Esophagus (tissue), 2 donors: ENCODE data around the gene CAPRIN2. TPM values are rescaled to one million over a fixed set of nuclear protein-coding genes. Genes with fewer than 3 reads are reported as not detected.

Experiments used
- H3K27ac ChIP-seq, 2 donors: one replicate each; pipeline ENCODE4 v1.5.1; 2013; ENCODE audit warnings: low read depth in 2 of 2, mild to moderate bottlenecking in 2 of 2, inconsistent platforms in 1 of 2, low read length in 1 of 2, moderate library complexity in 1 of 2
- H3K27me3 ChIP-seq, 2 donors: one replicate each; pipeline ENCODE4 v1.6.1; 2013; ENCODE audit warnings: low read length in 2 of 2, control low read depth in 1 of 2, mild to moderate bottlenecking in 1 of 2; ENCODE audit not compliant: insufficient read depth in 2 of 2, control insufficient read depth in 1 of 2
- H3K36me3 ChIP-seq, 2 donors: one replicate each; pipeline ENCODE4 v1.6.1; 2013; ENCODE audit warnings: low read length in 1 of 2; ENCODE audit not compliant: control insufficient read depth in 2 of 2, insufficient read depth in 2 of 2
- H3K4me1 ChIP-seq, 2 donors: one replicate each; pipeline ENCODE4 v1.6.1; 2013; ENCODE audit warnings: low read length in 1 of 2; ENCODE audit not compliant: control insufficient read depth in 2 of 2, insufficient read depth in 2 of 2
- H3K4me3 ChIP-seq, 2 donors: one replicate each; pipeline ENCODE4 v1.5.1; 2013; ENCODE audit warnings: low read length in 2 of 2, mild to moderate bottlenecking in 2 of 2, low read depth in 1 of 2, moderate library complexity in 1 of 2
- H3K9me3 ChIP-seq, 2 donors: one replicate each; pipeline ENCODE4 v1.6.1; 2013; ENCODE audit warnings: mild to moderate bottlenecking in 2 of 2, low read depth in 1 of 2, low read length in 1 of 2, moderate library complexity in 1 of 2; ENCODE audit not compliant: control insufficient read depth in 2 of 2, insufficient read depth in 1 of 2
- whole genome bisulfite sequencing, 2 donors: extraction: QIAGEN DNeasy Blood & Tissue Kit; methylation state at CpG; one replicate each; pipeline ENCODE4 v1.1.7; 2013; 5-methylcytosine and 5-hydroxymethylcytosine counted together
- polyA plus RNA-seq, 2 donors: library from polyadenylated mRNA; stranded (reverse); fragments of 200-250 nt; gene quantifications; one replicate each; pipeline ENCODE4 v1.2.3, GENCODE V29; 2013
- donor health status: healthy with polysubstance abuse.
- donor health status: Bipolar disorder and iron deficiency.

CAPRIN2 gene
- polyA plus RNA-seq, 2 donors = 6.0 to 11.0 TPM

- Histone ChIP-seq H3K27ac (peak overlapping the region; percentile 70 to 84), H3K4me1 (no peaks in the 10 kb centered on the region), H3K4me3 (peak overlapping the region; percentile 87 to 91), H3K9me3 (no peaks in the 10 kb centered on the region), H3K27me3 (no peaks in the 10 kb centered on the region), H3K36me3 (no peaks in the 10 kb centered on the region)
- WGBS, 2 donors = 6 to 12% methylated on average over 6 of the region's 6 CpGs
Observed at GRCh38 chr12:30696103-30696408, 58.7 kb downstream of the CAPRIN2 start.

- WGBS, 2 donors = 0 to 1% methylated on average over 60 to 71 of the region's 71 CpGs
- Histone ChIP-seq H3K4me3 (peak within 1 kb of the TSS; percentile 87 to 91), H3K4me1 (no peaks in the 10 kb centered on the region), H3K27me3 (no peaks in the 10 kb centered on the region), H3K9me3 (no peaks in the 10 kb centered on the region), H3K36me3 (no peaks in the 10 kb centered on the region), H3K27ac (peak within 1 kb of the TSS; percentile 70 to 84)
Observed at GRCh38 chr12:30695199-30696102, 59.3 kb downstream of the CAPRIN2 start, which contains the start of gene IPO8. IPO8 (minus strand) TSS chr12:30695869; CDS start chr12:30695647, 222 bp downstream.

- H3K9me3 ChIP-seq = no peaks in the 10 kb centered on the region
- WGBS, 2 donors = 6 to 7% methylated on average over 16 of the region's 16 CpGs
Observed at GRCh38 chr12:30694412-30695198, 60.1 kb downstream of the CAPRIN2 start.

DNA sequence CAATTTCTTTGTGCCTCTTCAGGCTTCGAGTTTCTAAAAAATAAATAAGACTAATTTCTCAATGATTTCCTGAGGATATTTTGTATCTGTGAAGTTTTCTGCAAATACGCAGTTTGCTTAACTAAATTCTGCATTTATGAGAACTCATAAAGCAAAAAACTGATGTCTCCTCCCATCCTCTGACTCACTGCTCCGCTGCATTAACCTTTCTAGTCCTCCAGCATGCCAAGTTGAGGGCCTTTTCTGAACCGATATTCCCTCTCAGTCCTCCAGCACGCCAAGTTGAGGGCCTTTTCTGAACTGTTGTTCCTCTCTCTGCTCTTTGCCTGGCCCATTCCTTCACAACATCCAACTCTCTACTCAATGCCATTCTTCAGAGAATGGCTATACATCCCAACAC lies 62.3 kb downstream of the CAPRIN2 start:
- WGBS, 2 donors = 68 to 79% methylated on average over 5 of the region's 5 CpGs

More at GRCh38 chr12:30694412-30695198, 60.1 kb downstream of the CAPRIN2 start:
- Histone ChIP-seq H3K4me1 (no peaks in the 10 kb centered on the region), H3K27me3 (no peaks in the 10 kb centered on the region), H3K36me3 (no peaks in the 10 kb centered on the region), H3K27ac (peak overlapping the region in 1 of 2 donors; percentile 70), H3K4me3 (peak overlapping the region; percentile 87 to 91)

GRCh38 chr12:30691122-30691879 lies 63.5 kb downstream of the CAPRIN2 start:
- Histone ChIP-seq H3K27ac (no peak overlapping the region), H3K9me3 (no peaks in the 10 kb centered on the region), H3K4me3 (no peak overlapping the region), H3K27me3 (no peaks in the 10 kb centered on the region), H3K36me3 (no peaks in the 10 kb centered on the region), H3K4me1 (no peaks in the 10 kb centered on the region)
- 67 to 72% methylated on average over 4 of the region's 4 CpGs for WGBS, 2 donors

More for the DNA sequence above, 62.3 kb downstream of the CAPRIN2 start:
- Histone ChIP-seq H3K4me1 (no peaks in the 10 kb centered on the region), H3K27ac (no peak overlapping the region), H3K9me3 (no peaks in the 10 kb centered on the region), H3K4me3 (no peak overlapping the region), H3K36me3 (no peaks in the 10 kb centered on the region), H3K27me3 (no peaks in the 10 kb centered on the region)

- Histone ChIP-seq H3K27me3 (no peaks in the 10 kb centered on the region), H3K9me3 (no peaks in the 10 kb centered on the region), H3K27ac (no peak overlapping the region), H3K4me3 (no peak overlapping the region), H3K4me1 (no peaks in the 10 kb centered on the region), H3K36me3 (no peaks in the 10 kb centered on the region)
- WGBS, 2 donors = 89 to 92% methylated on average over 2 of the region's 2 CpGs
Observed at GRCh38 chr12:30687265-30687986, 67.3 kb downstream of the CAPRIN2 start.

GRCh38 chr12:30679241-30679640 lies 75.5 kb downstream of the CAPRIN2 start:
- 77 to 79% methylated on average over 1 of the region's 1 CpG for WGBS, 2 donors
- no peak overlapping the region for H3K4me3 ChIP-seq
- H3K36me3 ChIP-seq = peaks cover 0 to 2% of the 10 kb centered on the region in 2 donors
- H3K9me3 ChIP-seq = no peaks in the 10 kb centered on the region
- H3K27me3 ChIP-seq = no peaks in the 10 kb centered on the region
- H3K4me1 ChIP-seq = no peaks in the 10 kb centered on the region
- H3K27ac ChIP-seq = no peak overlapping the region

GRCh38 chr12:30678221-30678620 lies 76.5 kb downstream of the CAPRIN2 start:
- H3K9me3 ChIP-seq = no peaks in the 10 kb centered on the region
- no peak overlapping the region for H3K27ac ChIP-seq
- 95 to 97% methylated on average over 1 of the region's 1 CpG for WGBS, 2 donors
- peaks cover 0 to 2% of the 10 kb centered on the region in 2 donors for H3K36me3 ChIP-seq
- H3K4me3 ChIP-seq = no peak overlapping the region
- H3K4me1 ChIP-seq = no peaks in the 10 kb centered on the region
- H3K27me3 ChIP-seq = no peaks in the 10 kb centered on the region

DNA sequence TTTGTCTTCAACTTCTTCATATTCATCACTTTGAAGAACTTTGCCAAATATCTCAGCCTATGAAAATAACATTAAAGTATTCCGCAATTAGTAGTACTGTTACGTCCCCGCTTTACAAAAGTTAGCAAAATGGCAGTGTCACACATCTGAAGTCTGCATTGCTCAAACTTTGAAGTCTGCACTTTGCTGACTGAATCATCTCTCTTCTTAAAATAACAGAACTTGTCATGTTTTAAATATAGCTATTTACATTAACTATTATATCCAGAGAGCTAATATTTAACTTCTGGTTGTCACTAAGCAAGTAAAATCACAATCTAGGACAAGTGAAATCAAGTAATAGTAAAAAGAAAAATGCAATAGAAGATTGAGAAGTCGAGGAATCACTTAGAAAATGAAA lies 93.5 kb downstream of the CAPRIN2 start:
- WGBS, 2 donors = 73 to 74% methylated on average over 4 of the region's 4 CpGs

More for the DNA sequence above, 93.5 kb downstream of the CAPRIN2 start:
- no peaks in the 10 kb centered on the region for H3K27me3 ChIP-seq
- no peak overlapping the region for H3K27ac ChIP-seq
- no peaks in the 10 kb centered on the region for H3K9me3 ChIP-seq
- peaks cover 0 to 7% of the 10 kb centered on the region in 2 donors for H3K36me3 ChIP-seq
- H3K4me3 ChIP-seq = no peak overlapping the region
- no peaks in the 10 kb centered on the region for H3K4me1 ChIP-seq
